ENCODE results near the gene TNF. TPM values are rescaled to one million over a fixed set of nuclear protein-coding genes. Genes with fewer than 3 reads are reported as not detected.
A peak's percentile ranks its signal among the peaks of the same experiment; 100 is the strongest.

Gene TNF
- polyA plus RNA-seq, 1 donor (not counting 4 experiments of a cell fraction or from before 2014, with no cell fraction given), result 2.3 TPM

GRCh38 chr6:31585491-31585890 lies 10.1 kb downstream of the TNF start:
- Histone ChIP-seq H3K4me2 (ENCODE audit: control insufficient read depth, extremely low read depth, insufficient read depth, low read depth, low read length) (no peak overlapping the region), H3K27ac (ENCODE audit: control insufficient read depth, insufficient read depth, low read length) (no peak overlapping the region), H3K9me1 (ENCODE audit: control insufficient read depth, extremely low read depth, insufficient read depth, low read length) (no peaks in the 10 kb centered on the region), H2AFZ (ENCODE audit: control insufficient read depth, low read length) (no peak overlapping the region), H3K27me3 (ENCODE audit: control insufficient read depth, extremely low read depth, insufficient read depth, low read length) (peaks cover 3% of the 10 kb centered on the region), H3K36me3 (ENCODE audit: control insufficient read depth in 2 of 2, extremely low read depth in 1 of 2, insufficient read depth in 2 of 2, low read length in 2 of 2) (no peaks in the 10 kb centered on the region), H3K79me2 (ENCODE audit: control insufficient read depth, insufficient read depth, low read length) (no peaks in the 10 kb centered on the region), H4K20me1 (ENCODE audit: control insufficient read depth, extremely low read depth, insufficient read depth, low read length) (no peaks in the 10 kb centered on the region), H3K9ac (ENCODE audit: control insufficient read depth, extremely low read depth, insufficient read depth, low read length) (no peak overlapping the region), H3K4me3 (ENCODE audit: control insufficient read depth in 2 of 3, extremely low read depth in 1 of 3, insufficient read depth in 2 of 3, low read depth in 1 of 3, low read length in 3 of 3) (no peak overlapping the region), H3K4me1 (ENCODE audit: control insufficient read depth, extremely low read depth, insufficient read depth, low read length) (peaks cover 4% of the 10 kb centered on the region), H3K9me3 (ENCODE audit: control insufficient read depth, low read depth, low read length) (no peaks in the 10 kb centered on the region)
- TF ChIP-seq EZH2 (IDR thresholded peaks at IDR 0.05; ENCODE audit: low read length) (no peak), CTCF (optimal IDR thresholded peaks at IDR 0.05 in 1 of 3, IDR thresholded peaks at IDR 0.05 in 1 of 3, conservative IDR thresholded peaks at IDR 0.05 in 1 of 3; ENCODE audit: extremely low read depth in 1 of 3, insufficient read depth in 2 of 3, low read length in 3 of 3) (peak; percentile 33 to 60 (median 46))
- dilution Hi-C loops (cut with MboI; ENCODE audit: extremely low pct_ligation_motif_present, low sequenced_read_pairs), result no loop called here
- no peak for FAIRE-seq
- no peak for DNase-seq (ENCODE audit: low read depth, low spot score)

GRCh38 chr6:31586008-31586407 lies 10.6 kb downstream of the TNF start, which contains the start of gene LST1:
Gene LST1 (plus strand): TSS chr6:31586277. CDS start chr6:31587300, 1,023 bp downstream.
- no peak within 1 kb of the TSS for H3K4me3 ChIP-seq (ENCODE audit: control insufficient read depth in 2 of 3, extremely low read depth in 1 of 3, insufficient read depth in 2 of 3, low read depth in 1 of 3, low read length in 3 of 3)
- H3K9me3 ChIP-seq (ENCODE audit: control insufficient read depth, low read depth, low read length), result no peaks in the 10 kb centered on the region
- H3K4me2 ChIP-seq (ENCODE audit: control insufficient read depth, extremely low read depth, insufficient read depth, low read depth, low read length), result no peak within 1 kb of the TSS
- H3K27ac ChIP-seq (ENCODE audit: control insufficient read depth, insufficient read depth, low read length), result no peak within 1 kb of the TSS
- no peak for TF ChIP-seq CTCF (optimal IDR thresholded peaks at IDR 0.05 in 1 of 3, IDR thresholded peaks at IDR 0.05 in 1 of 3, conservative IDR thresholded peaks at IDR 0.05 in 1 of 3; ENCODE audit: extremely low read depth in 1 of 3, insufficient read depth in 2 of 3, low read length in 3 of 3)
- TF ChIP-seq EZH2 (IDR thresholded peaks at IDR 0.05; ENCODE audit: low read length), result no peak
- H3K9me1 ChIP-seq (ENCODE audit: control insufficient read depth, extremely low read depth, insufficient read depth, low read length), result no peaks in the 10 kb centered on the region
- DNase-seq (ENCODE audit: low read depth, low spot score) (no peak), FAIRE-seq (no peak)
- peaks cover 3% of the 10 kb centered on the region for H3K27me3 ChIP-seq (ENCODE audit: control insufficient read depth, extremely low read depth, insufficient read depth, low read length)
- no peaks in the 10 kb centered on the region for H3K79me2 ChIP-seq (ENCODE audit: control insufficient read depth, insufficient read depth, low read length)
- H3K4me1 ChIP-seq (ENCODE audit: control insufficient read depth, extremely low read depth, insufficient read depth, low read length), result peaks cover 4% of the 10 kb centered on the region
- no peaks in the 10 kb centered on the region for H4K20me1 ChIP-seq (ENCODE audit: control insufficient read depth, extremely low read depth, insufficient read depth, low read length)
- dilution Hi-C loops (cut with MboI; ENCODE audit: extremely low pct_ligation_motif_present, low sequenced_read_pairs), result no loop called here
- H2AFZ ChIP-seq (ENCODE audit: control insufficient read depth, low read length), result no peak within 1 kb of the TSS
- H3K36me3 ChIP-seq (ENCODE audit: control insufficient read depth in 2 of 2, extremely low read depth in 1 of 2, insufficient read depth in 2 of 2, low read length in 2 of 2), result no peaks in the 10 kb centered on the region
- H3K9ac ChIP-seq (ENCODE audit: control insufficient read depth, extremely low read depth, insufficient read depth, low read length), result no peak within 1 kb of the TSS
